H9 (cell line): ENCODE measurements around the gene FAM81A. TPM values are rescaled to one million over a fixed set of nuclear protein-coding genes. Genes with fewer than 3 reads are reported as not detected.
A peak's percentile ranks its signal among the peaks of the same experiment; 100 is the strongest.
"Not testable (repeated sequence)": the region's sequence is repeated elsewhere in the genome, so short reads cannot be mapped to it uniquely, and the experiment has no call there.

Experiments
- DNase-seq: peaks from one replicate; pipeline ENCODE4 v3.0.0-alpha.2; 2017
- H2AFZ ChIP-seq: one replicate; pipeline ENCODE4 v1.6.1; 2013; ENCODE audit warnings: mild to moderate bottlenecking, low read length, control low read depth, moderate library complexity
- H2AK5ac ChIP-seq: 2 replicates; pipeline ENCODE4 v1.6.1; 2013; ENCODE audit warnings: low read length, control low read depth, mixed read lengths; ENCODE audit not compliant: insufficient read length
- H2BK120ac ChIP-seq: one replicate; pipeline ENCODE4 v1.6.1; 2013; ENCODE audit warnings: low read depth, mild to moderate bottlenecking, low read length, control low read depth, inconsistent platforms; ENCODE audit not compliant: poor library complexity, severe bottlenecking
- H2BK12ac ChIP-seq: 2 replicates; pipeline ENCODE4 v1.6.1; 2013; ENCODE audit warnings: low read length, control low read depth, mixed read lengths, low read depth; ENCODE audit not compliant: insufficient read length
- H2BK15ac ChIP-seq: 2 replicates; pipeline ENCODE4 v1.6.1; 2013; ENCODE audit warnings: low read depth, low read length, control low read depth
- H2BK20ac ChIP-seq: one replicate; pipeline ENCODE4 v1.6.1; 2013; ENCODE audit warnings: low read depth, mild to moderate bottlenecking, low read length, control low read depth, inconsistent platforms; ENCODE audit not compliant: poor library complexity, severe bottlenecking
- H2BK5ac ChIP-seq: 2 replicates; pipeline ENCODE4 v1.6.1; 2013; ENCODE audit warnings: low read length, control low read depth, mixed read lengths; ENCODE audit not compliant: insufficient read length
- H3K14ac ChIP-seq: 2 replicates; pipeline ENCODE4 v1.6.1; 2013; ENCODE audit warnings: low read length, control low read depth; ENCODE audit not compliant: insufficient read depth
- H3K18ac ChIP-seq: 2 replicates; pipeline ENCODE4 v1.6.1; 2013; ENCODE audit warnings: low read depth, mild to moderate bottlenecking, mixed read lengths, low read length, control low read depth; ENCODE audit not compliant: insufficient read length
- H3K23ac ChIP-seq: 2 replicates; pipeline ENCODE4 v1.6.1; 2013; ENCODE audit warnings: low read length, control low read depth, mixed read lengths, low read depth; ENCODE audit not compliant: insufficient read length
- H3K23me2 ChIP-seq: 2 replicates; pipeline ENCODE4 v1.6.1; 2013; ENCODE audit warnings: low read depth, mild to moderate bottlenecking, mixed read lengths, low read length, control low read depth; ENCODE audit not compliant: insufficient read length, poor library complexity, severe bottlenecking
- H3K27ac ChIP-seq: 2 replicates; pipeline ENCODE4 v1.5.1; 2013; ENCODE audit warnings: low read length, control low read depth, mixed read lengths, low read depth; ENCODE audit not compliant: insufficient read length
- H3K27me3 ChIP-seq: 2 replicates; pipeline ENCODE4 v1.6.1; 2013; ENCODE audit warnings: low read length, control low read depth, inconsistent platforms; ENCODE audit not compliant: insufficient read depth
- H3K4ac ChIP-seq: 2 replicates; pipeline ENCODE4 v1.6.1; 2013; ENCODE audit warnings: low read depth, mild to moderate bottlenecking, control low read depth, inconsistent platforms, low read length, moderate library complexity
- H3K4me1 ChIP-seq: 2 replicates; pipeline ENCODE4 v1.6.1; 2013; ENCODE audit warnings: low read length, control low read depth, inconsistent platforms; ENCODE audit not compliant: insufficient read depth
- H3K4me2 ChIP-seq: 2 replicates; pipeline ENCODE4 v1.6.1; 2013; ENCODE audit warnings: low read length, control low read depth, mixed read lengths; ENCODE audit not compliant: insufficient read length, insufficient read depth
- H3K56ac ChIP-seq: 2 replicates; pipeline ENCODE4 v1.6.1; 2013; ENCODE audit warnings: low read depth, mild to moderate bottlenecking, mixed read lengths, low read length, control low read depth; ENCODE audit not compliant: insufficient read length
- H3K79me1 ChIP-seq: 2 replicates; pipeline ENCODE4 v1.6.1; 2013; ENCODE audit warnings: low read depth, mild to moderate bottlenecking, moderate library complexity, low read length, control low read depth, inconsistent platforms; ENCODE audit not compliant: insufficient read depth, poor library complexity, severe bottlenecking
- H3K79me2 ChIP-seq: 2 replicates; pipeline ENCODE4 v1.6.1; 2013; ENCODE audit warnings: low read length, control low read depth, inconsistent platforms; ENCODE audit not compliant: insufficient read depth
- H3K9ac ChIP-seq: 2 replicates; pipeline ENCODE4 v1.6.1; 2013; ENCODE audit warnings: low read length, control low read depth, mixed read lengths; ENCODE audit not compliant: insufficient read length; ENCODE audit errors: extremely low read depth
- H3K9me3 ChIP-seq: one replicate; pipeline ENCODE4 v1.6.1; 2013; ENCODE audit warnings: low read depth, low read length, inconsistent platforms; ENCODE audit not compliant: control insufficient read depth
- H3T11ph ChIP-seq: one replicate; pipeline ENCODE4 v1.6.1; 2013; ENCODE audit warnings: mild to moderate bottlenecking, low read length, control low read depth, inconsistent platforms
- H4K20me1 ChIP-seq: one replicate; pipeline ENCODE4 v1.6.1; 2013; ENCODE audit not compliant: control insufficient read depth, insufficient read length, insufficient read depth
- H4K5ac ChIP-seq: 2 replicates; pipeline ENCODE4 v1.6.1; 2013; ENCODE audit warnings: low read depth, mild to moderate bottlenecking, mixed read lengths, low read length, control low read depth; ENCODE audit not compliant: insufficient read length
- H4K8ac ChIP-seq: replicated peaks from 2 replicates; pipeline ENCODE4 v1.6.1; 2013; ENCODE audit warnings: low read length, control low read depth, mixed read lengths, low read depth; ENCODE audit not compliant: insufficient read length
- H4K91ac ChIP-seq: 2 replicates; pipeline ENCODE4 v1.6.1; 2013; ENCODE audit warnings: low read depth, mild to moderate bottlenecking, moderate library complexity, mixed read lengths, low read length, control low read depth; ENCODE audit not compliant: insufficient read length
- H3K27ac Mint-ChIP-seq, 3 experiments: 2 replicates in 2 of 3; 3 replicates in 1 of 3; pipeline ENCODE4 v1.8.0; 2020 to 2021; ENCODE audit warnings: mixed read lengths in 3 of 3, mild to moderate bottlenecking in 1 of 3, moderate library complexity in 1 of 3
- H3K27me3 Mint-ChIP-seq: 2 replicates; pipeline ENCODE4 v1.8.0; 2021; ENCODE audit warnings: low read depth, mild to moderate bottlenecking, moderate library complexity, mixed read lengths
- H3K36me3 Mint-ChIP-seq, 3 experiments: 2 replicates in 2 of 3; 3 replicates in 1 of 3; pipeline ENCODE4 v1.8.0; 2020 to 2021; ENCODE audit warnings: low read depth in 3 of 3, mixed read lengths in 3 of 3; ENCODE audit not compliant: insufficient read depth in 1 of 3
- H3K4me1 Mint-ChIP-seq, 2 experiments: 2 replicates each; pipeline ENCODE4 v1.8.0; 2020; ENCODE audit warnings: mixed read lengths in 2 of 2
- H3K4me3 Mint-ChIP-seq, 2 experiments: 2 replicates in 1 of 2; 3 replicates in 1 of 2; pipeline ENCODE4 v1.8.0; 2020 to 2021; ENCODE audit warnings: mild to moderate bottlenecking in 2 of 2, mixed read lengths in 2 of 2, moderate library complexity in 1 of 2
- H3K9me3 Mint-ChIP-seq, 2 experiments: 2 replicates in 1 of 2; 3 replicates in 1 of 2; pipeline ENCODE4 v1.8.0; 2020; ENCODE audit warnings: mild to moderate bottlenecking in 2 of 2, mixed read lengths in 2 of 2, moderate library complexity in 1 of 2
- CTCF ChIP-seq: fragments of 200-600 bp; sonication (generic); conservative IDR thresholded peaks from 3 replicates; pipeline ENCODE4 v1.8.0; 2021; ENCODE audit warnings: antibody characterized with exemption, mild to moderate bottlenecking
- WGBS: extraction: QIAGEN DNeasy Blood & Tissue Kit; methylation state at CpG from one replicate; pipeline ENCODE4 v1.1.7; 2013; ENCODE audit warnings: missing lambda C conversion rate, low lambda C conversion rate, mixed read lengths; ENCODE audit not compliant: insufficient read length; ENCODE audit errors: extremely low coverage; 5-methylcytosine and 5-hydroxymethylcytosine counted together
- total RNA-seq: library from RNA; stranded (reverse); gene quantifications from 2 replicates; pipeline ENCODE4 v1.2.1, GENCODE V29; 2021

FAM81A gene
- total RNA-seq, 1 experiment from 2014 or later = 1.7 TPM

GRCh38 chr15:59400103-59400813, 37.7 kb upstream of the FAM81A start:
- DNase-seq = no peak
- H3K9me3 Mint-ChIP-seq = no peaks in the 10 kb centered on the region; a peak in 1 of 5 replicates
- H2BK5ac ChIP-seq = no peak overlapping the region
- no peaks in the 10 kb centered on the region for H3K79me1 ChIP-seq
- H3K27me3 ChIP-seq = no peaks in the 10 kb centered on the region
- H3K9ac ChIP-seq = no peak overlapping the region
- no peaks in the 10 kb centered on the region for H4K20me1 ChIP-seq
- no peak overlapping the region for H2AK5ac ChIP-seq
- peak overlapping the region in 1 of 3 experiments; percentile 35; a peak in 1 of 7 replicates for H3K27ac Mint-ChIP-seq
- no peaks in the 10 kb centered on the region for H3K79me2 ChIP-seq
- TF ChIP-seq CTCF = no peak
- H3K14ac ChIP-seq = no peak overlapping the region
- no peak overlapping the region for H2BK15ac ChIP-seq
- H3T11ph ChIP-seq = no peak overlapping the region
- H2BK12ac ChIP-seq = no peak overlapping the region
- no peak overlapping the region for H3K4me3 Mint-ChIP-seq
- H2BK20ac ChIP-seq = no peak overlapping the region
- H4K8ac ChIP-seq = no peak overlapping the region
- no peak overlapping the region for H2AFZ ChIP-seq
- no peak overlapping the region for H4K91ac ChIP-seq
- H2BK120ac ChIP-seq = no peak overlapping the region
- H3K27me3 Mint-ChIP-seq = peaks cover 21% of the 10 kb centered on the region
- no peak overlapping the region for H3K18ac ChIP-seq
- no CpG with 5 or more reads among the region's 13 CpGs for WGBS
- H3K23me2 ChIP-seq = no peaks in the 10 kb centered on the region
- peaks cover 2% of the 10 kb centered on the region; the same call in 1 of the 2 replicates for H3K4me1 ChIP-seq
- peaks cover 37 to 51% of the 10 kb centered on the region in 2 experiments for H3K4me1 Mint-ChIP-seq
- no peak overlapping the region for H3K27ac ChIP-seq
- no peak overlapping the region for H3K4ac ChIP-seq
- H3K56ac ChIP-seq = no peak overlapping the region
- no peak overlapping the region for H3K23ac ChIP-seq
- no peaks in the 10 kb centered on the region for H3K36me3 Mint-ChIP-seq
- no peaks in the 10 kb centered on the region for H3K9me3 ChIP-seq
- H4K5ac ChIP-seq = peak overlapping the region; percentile 21
- H3K4me2 ChIP-seq = no peak overlapping the region

- not testable (repeated sequence) for H2BK20ac ChIP-seq, H2BK5ac ChIP-seq, H3K36me3 Mint-ChIP-seq, H4K5ac ChIP-seq, H3T11ph ChIP-seq, H3K18ac ChIP-seq, H3K56ac ChIP-seq, H3K9me3 ChIP-seq, H2BK15ac ChIP-seq, H3K79me2 ChIP-seq, H4K91ac ChIP-seq, H3K14ac ChIP-seq, H4K8ac ChIP-seq, H3K4me1 ChIP-seq, H3K9ac ChIP-seq, H2BK120ac ChIP-seq, H3K9me3 Mint-ChIP-seq, H3K4me2 ChIP-seq, H2BK12ac ChIP-seq, H3K27me3 ChIP-seq, H3K27ac ChIP-seq, DNase-seq, H3K4ac ChIP-seq, H3K23ac ChIP-seq, H4K20me1 ChIP-seq, H2AFZ ChIP-seq, H3K79me1 ChIP-seq, H2AK5ac ChIP-seq, H3K23me2 ChIP-seq
- peaks cover 37 to 51% of the 10 kb centered on the region in 2 experiments for H3K4me1 Mint-ChIP-seq
- WGBS = no CpG with 5 or more reads among the region's 10 CpGs
- peak overlapping the region in 1 of 2 experiments; percentile 4; a peak in 1 of 5 replicates for H3K4me3 Mint-ChIP-seq
- peaks cover 21% of the 10 kb centered on the region for H3K27me3 Mint-ChIP-seq
- H3K27ac Mint-ChIP-seq = peak overlapping the region in 1 of 3 experiments; percentile 26; a peak in 2 of 7 replicates
Observed at GRCh38 chr15:59401051-59401823, 36.7 kb upstream of the FAM81A start.
